VCaP (cell line): ENCODE data around the gene CCHCR1.

Experiments used
- H3K27ac ChIP-seq: fragments of 450-650 bp; 2 replicates; pipeline ENCODE4 v1.5.1; 2017
- TF ChIP-seq, protein P1 (sequence below): fragments of 450-650 bp; conservative IDR thresholded peaks from 2 replicates; pipeline ENCODE4 v1.5.1; 2017; ENCODE audit warnings: mild to moderate bottlenecking, moderate library complexity

Gene CCHCR1

DNA sequence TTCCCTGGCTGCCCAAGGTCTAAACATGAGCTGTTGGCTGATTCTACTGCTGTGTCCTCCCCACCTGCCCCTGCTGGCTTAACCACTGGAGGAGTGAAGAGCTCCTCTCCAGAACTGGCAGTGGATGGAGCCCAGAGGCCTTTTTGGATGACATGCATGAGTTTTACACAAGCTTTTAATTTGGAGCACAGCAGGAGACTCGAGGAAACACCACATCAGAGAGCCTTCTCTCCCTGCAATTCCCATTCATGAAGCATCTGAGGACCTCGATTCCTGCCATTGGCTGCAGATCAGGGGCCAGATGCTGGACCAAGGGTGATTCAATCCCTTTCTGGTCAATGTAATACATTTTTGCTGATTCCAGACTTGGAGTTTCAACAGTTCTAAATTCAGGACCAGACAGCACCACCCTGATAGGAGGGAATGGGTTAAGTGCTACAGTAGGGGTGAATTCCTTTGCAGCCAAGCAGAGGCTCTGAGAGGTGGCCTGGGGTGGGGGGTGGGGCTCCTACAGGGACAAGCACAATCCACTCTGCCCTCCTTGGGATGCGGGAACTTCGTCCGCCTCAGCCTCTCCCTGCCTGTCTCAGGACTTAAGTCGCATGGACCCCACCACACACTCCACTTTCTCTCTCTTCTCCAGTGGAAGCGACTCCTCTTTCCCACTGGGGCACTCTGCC lies 43.6 kb downstream of the CCHCR1 start:
- TF ChIP-seq, protein P1, sequence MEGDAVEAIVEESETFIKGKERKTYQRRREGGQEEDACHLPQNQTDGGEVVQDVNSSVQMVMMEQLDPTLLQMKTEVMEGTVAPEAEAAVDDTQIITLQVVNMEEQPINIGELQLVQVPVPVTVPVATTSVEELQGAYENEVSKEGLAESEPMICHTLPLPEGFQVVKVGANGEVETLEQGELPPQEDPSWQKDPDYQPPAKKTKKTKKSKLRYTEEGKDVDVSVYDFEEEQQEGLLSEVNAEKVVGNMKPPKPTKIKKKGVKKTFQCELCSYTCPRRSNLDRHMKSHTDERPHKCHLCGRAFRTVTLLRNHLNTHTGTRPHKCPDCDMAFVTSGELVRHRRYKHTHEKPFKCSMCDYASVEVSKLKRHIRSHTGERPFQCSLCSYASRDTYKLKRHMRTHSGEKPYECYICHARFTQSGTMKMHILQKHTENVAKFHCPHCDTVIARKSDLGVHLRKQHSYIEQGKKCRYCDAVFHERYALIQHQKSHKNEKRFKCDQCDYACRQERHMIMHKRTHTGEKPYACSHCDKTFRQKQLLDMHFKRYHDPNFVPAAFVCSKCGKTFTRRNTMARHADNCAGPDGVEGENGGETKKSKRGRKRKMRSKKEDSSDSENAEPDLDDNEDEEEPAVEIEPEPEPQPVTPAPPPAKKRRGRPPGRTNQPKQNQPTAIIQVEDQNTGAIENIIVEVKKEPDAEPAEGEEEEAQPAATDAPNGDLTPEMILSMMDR = no peak
- H3K27ac ChIP-seq = no peak overlapping the region

DNA sequence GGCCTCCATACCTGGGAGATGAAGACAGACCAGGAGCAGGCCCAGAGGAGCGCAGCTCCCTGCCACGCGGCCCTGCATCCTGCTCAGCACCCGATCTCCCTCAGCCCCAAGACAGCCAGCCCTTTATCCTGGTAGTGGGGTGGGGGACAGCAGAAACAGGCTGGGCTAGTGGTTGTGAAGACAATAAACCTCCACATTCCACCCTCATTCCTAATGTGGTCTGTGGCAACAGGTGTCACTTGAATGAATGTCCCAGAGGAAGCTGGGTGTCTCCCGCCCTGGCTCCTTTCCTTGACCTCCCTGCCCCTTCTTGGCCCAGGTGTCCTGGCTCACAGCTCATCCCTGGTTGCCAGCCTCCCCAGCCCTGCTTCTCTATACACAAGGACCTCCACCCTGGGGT lies 45.1 kb downstream of the CCHCR1 start, which contains the start of gene C6orf15:
Gene C6orf15, minus strand, starts transcription at position 98 of the 400 bp plus-strand sequence. Its CDS starts 20 bp downstream, at position 78.
- no peak within 1 kb of the TSS for H3K27ac ChIP-seq
- TF ChIP-seq, protein P1 = no peak

DNA sequence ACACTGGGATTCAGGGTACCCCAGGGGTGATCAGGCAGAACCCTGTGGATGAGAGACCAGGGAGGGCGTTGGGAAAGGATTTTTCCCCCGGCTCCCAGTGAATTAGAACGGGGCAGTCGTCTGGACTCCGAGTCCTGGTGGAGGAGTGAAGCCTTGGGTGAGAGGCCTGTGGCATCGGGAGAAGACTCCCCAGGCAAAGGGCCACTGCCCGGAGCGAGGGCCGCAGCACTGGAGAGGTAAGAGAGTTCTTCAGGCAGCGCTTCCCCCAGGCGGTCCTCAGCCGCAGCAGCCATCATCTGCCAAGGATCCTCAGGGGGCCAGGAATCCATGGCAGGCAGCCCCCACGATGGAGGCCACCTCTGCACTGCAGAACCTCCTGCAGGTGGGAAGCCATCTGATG lies 45.9 kb downstream of the CCHCR1 start:
- TF ChIP-seq, protein P1 = no peak
- H3K27ac ChIP-seq = no peak overlapping the region

DNA sequence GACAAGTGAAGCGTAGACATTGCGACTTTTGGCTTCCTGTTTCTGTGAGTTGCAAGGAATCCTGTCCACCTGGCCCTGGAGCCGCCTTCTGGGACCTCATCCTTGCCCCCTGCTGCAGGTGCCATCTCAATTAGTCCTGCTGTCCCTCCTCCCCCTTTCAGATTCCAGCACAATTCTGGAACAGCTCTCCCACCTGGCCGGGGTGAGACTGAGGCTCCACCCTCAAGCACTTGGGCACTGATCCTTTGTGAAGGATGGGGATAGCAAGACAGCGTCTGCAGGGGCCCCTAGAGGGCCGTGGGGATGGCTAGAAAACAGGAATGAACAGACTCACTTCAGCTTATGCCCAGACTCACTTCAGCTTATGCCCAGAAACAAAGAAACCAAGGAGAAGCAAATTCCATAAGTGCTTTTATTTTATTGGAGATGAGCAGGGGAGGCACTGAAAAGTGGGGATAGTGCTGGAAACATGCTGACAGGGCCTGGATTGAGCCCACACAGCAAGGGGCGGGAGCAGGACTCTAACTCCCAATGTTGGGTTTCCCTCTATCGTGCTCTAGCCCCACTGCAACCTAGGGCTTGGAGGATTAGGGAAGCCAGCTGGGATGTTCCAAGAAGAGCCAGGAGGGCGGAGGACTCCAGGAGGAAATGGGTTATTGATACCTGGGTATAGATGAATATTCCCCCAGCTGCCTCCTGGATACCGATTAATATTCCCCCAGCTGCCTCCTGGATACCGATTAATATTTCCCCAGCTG lies 46.6 kb downstream of the CCHCR1 start:
- H3K27ac ChIP-seq = no peak overlapping the region

DNA sequence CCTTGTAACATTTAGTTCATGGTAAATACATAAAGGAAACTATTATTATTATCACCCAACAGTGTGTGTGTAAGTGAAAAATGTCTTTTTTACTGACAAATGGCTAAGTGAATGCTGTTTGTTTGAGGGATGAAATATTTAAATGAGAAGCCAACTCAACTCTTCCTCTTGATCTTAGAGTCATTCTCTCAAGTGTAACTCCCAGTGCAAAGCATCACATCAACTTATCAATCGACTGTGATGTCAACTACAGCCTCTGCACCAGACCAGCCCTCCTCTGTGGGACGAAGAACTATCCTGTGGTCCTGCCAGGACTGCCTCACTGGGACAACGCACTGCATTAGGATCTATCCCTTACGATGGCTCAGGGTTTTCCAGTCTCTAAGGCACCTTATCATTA lies 50.5 kb downstream of the CCHCR1 start:
- H3K27ac ChIP-seq = no peak overlapping the region
- TF ChIP-seq, protein P1 = no peak

More for the DNA sequence above, 46.6 kb downstream of the CCHCR1 start:
- TF ChIP-seq, protein P1 = no peak

DNA sequence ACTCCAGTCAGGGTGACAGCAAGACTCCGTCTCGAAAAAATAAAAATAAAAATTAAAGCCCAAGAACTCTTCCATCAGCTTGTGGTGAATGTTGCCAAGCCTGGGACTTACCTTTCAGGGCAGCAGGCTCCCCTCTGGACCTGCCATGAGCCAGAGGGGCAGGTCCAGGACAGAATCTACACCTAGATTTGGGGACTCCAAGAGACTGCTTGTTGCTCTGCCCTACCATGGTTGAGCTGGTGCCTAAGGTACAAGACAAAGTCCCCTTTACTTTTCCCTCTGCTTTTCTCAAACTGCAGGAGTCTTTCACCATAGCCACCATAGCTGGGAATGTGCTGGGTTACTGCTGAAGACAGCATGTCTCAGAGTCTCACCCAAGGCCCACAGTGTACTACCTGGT lies 54.5 kb downstream of the CCHCR1 start:
- H3K27ac ChIP-seq = no peak overlapping the region
- TF ChIP-seq, protein P1 = no peak

DNA sequence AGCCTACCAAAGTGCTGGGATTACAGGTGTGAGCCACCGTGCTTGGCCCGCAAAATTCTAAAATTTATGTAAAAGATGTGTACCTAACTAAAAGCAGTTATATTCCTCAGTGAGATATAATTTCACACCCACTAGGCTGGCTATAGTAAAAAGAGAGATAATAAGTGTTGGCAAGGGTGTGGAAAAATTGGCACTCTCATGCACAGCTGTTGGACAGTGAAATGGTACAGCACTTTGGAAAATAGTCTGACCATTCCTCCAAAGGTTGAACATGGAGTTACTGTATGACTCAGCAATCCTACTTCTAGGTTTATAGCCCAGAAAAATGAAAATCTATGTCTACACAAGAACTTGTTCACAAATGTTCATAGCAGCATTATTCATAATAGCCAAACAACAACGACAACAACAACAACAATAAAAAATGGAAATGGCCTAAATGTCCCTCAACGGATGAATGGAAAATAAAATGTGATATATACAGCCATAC lies 59.1 kb downstream of the CCHCR1 start:
- TF ChIP-seq, protein P1 = no peak
- H3K27ac ChIP-seq = no peak overlapping the region
